GM18519 (cell line): ENCODE results near the gene MED4.

Experiments used
- ATAC-seq: cut with Tn5 transposase; IDR thresholded peaks from one replicate; pipeline ENCODE4 v1.9.1; 2021; ENCODE audit warnings: mild to moderate bottlenecking, moderate library complexity; ENCODE audit not compliant: unreplicated experiment, low FRiP score

The MED4 gene

GRCh38 chr13:48040049-48040448 is 54.9 kb downstream of the MED4 start:
- no peak for ATAC-seq

GRCh38 chr13:48038761-48039160 is 56.1 kb downstream of the MED4 start:
- no peak for ATAC-seq

- peak; percentile 86 for ATAC-seq
Observed at GRCh38 chr13:48037346-48038173, 57.3 kb downstream of the MED4 start, which contains the start of gene NUDT15. Gene NUDT15 (plus strand): TSS chr13:48037726. CDS start chr13:48037747, 21 bp downstream.

- ATAC-seq: no peak
Observed at GRCh38 chr13:48029859-48030258, 65.0 kb downstream of the MED4 start.

GRCh38 chr13:48028066-48028465 is 66.8 kb downstream of the MED4 start:
- ATAC-seq: no peak
